Muscle of leg (tissue), 11 donors: ENCODE results near the gene HECW1. TPM values are rescaled to one million over a fixed set of nuclear protein-coding genes. Genes with fewer than 3 reads are reported as not detected.

Experiments used
- DNase-seq: peaks from one replicate; pipeline ENCODE4 v3.0.0; 2013
- H3K27ac ChIP-seq: one replicate; pipeline ENCODE4 v1.5.1; 2013; ENCODE audit warnings: mild to moderate bottlenecking, low read length, control low read depth
- H3K27me3 ChIP-seq: one replicate; pipeline ENCODE4 v1.6.1; 2013; ENCODE audit warnings: low read length; ENCODE audit not compliant: control insufficient read depth, insufficient read depth
- H3K36me3 ChIP-seq: one replicate; pipeline ENCODE4 v1.6.1; 2013; ENCODE audit warnings: low read length; ENCODE audit not compliant: control insufficient read depth, insufficient read depth
- H3K4me1 ChIP-seq: one replicate; pipeline ENCODE4 v1.6.1; 2013; ENCODE audit warnings: low read length; ENCODE audit not compliant: control insufficient read depth, insufficient read depth
- H3K4me3 ChIP-seq: one replicate; pipeline ENCODE4 v1.5.1; 2013; ENCODE audit warnings: low read length, control low read depth
- H3K9me3 ChIP-seq: replicated peaks from 2 replicates; pipeline ENCODE4 v1.6.1; 2013; ENCODE audit warnings: low read depth, low read length; ENCODE audit not compliant: control insufficient read depth
- WGBS: methylation state at CpG from one replicate; pipeline ENCODE4 v1.1.5; 2013; ENCODE audit warnings: missing lambda C conversion rate; ENCODE audit not compliant: insufficient coverage; 5-methylcytosine and 5-hydroxymethylcytosine counted together
- polyA plus RNA-seq, 8 donors: library from polyadenylated mRNA; unstranded; fragments of 120-200 nt; gene quantifications; one replicate each; pipeline versions ENCODE4 v1.2.1 to v1.2.3, GENCODE V29; 2013; ENCODE audit warnings: inconsistent platforms in 1 of 8, low replicate concordance in 1 of 8; ENCODE audit not compliant: insufficient read length in 8 of 8, insufficient read depth in 1 of 8
- total RNA-seq: library from RNA; stranded (reverse); fragments of 120-200 nt; gene quantifications from one replicate; pipeline ENCODE4 v1.2.4, GENCODE V29; 2013

The HECW1 gene
- total and polyA plus RNA-seq, 9 donors, result 0.13 to 1.7 (median 0.51) TPM; not detected in 1

- Histone ChIP-seq H3K36me3 (no peaks in the 10 kb centered on the region), H3K4me1 (peaks cover 4% of the 10 kb centered on the region), H3K9me3 (no peaks in the 10 kb centered on the region), H3K27ac (no peak overlapping the region), H3K27me3 (no peaks in the 10 kb centered on the region), H3K4me3 (no peak overlapping the region)
- WGBS, result 83% methylated on average over 6 of the region's 7 CpGs
- DNase-seq, result no peak
These were observed 445.5 kb downstream of the HECW1 start for GRCh38 chr7:43557831-43558495.

- H3K36me3 ChIP-seq, result no peaks in the 10 kb centered on the region
- no peak overlapping the region for H3K4me3 ChIP-seq
- no peaks in the 10 kb centered on the region for H3K27me3 ChIP-seq
- DNase-seq, result no peak
- H3K4me1 ChIP-seq, result no peaks in the 10 kb centered on the region
- WGBS, result 77% methylated on average over 4 of the region's 14 CpGs
- H3K9me3 ChIP-seq, result no peaks in the 10 kb centered on the region
- no peak overlapping the region for H3K27ac ChIP-seq
These were observed 446.9 kb downstream of the HECW1 start for GRCh38 chr7:43559171-43559945.

GRCh38 chr7:43559946-43560335 is 447.5 kb downstream of the HECW1 start:
- WGBS, result 100% methylated on average over 1 of the region's 2 CpGs

GRCh38 chr7:43560742-43561330 is 448.4 kb downstream of the HECW1 start:
- 75% methylated on average over 5 of the region's 7 CpGs for WGBS
- H3K27ac ChIP-seq, result no peak overlapping the region
- no peaks in the 10 kb centered on the region for H3K4me1 ChIP-seq
- no peaks in the 10 kb centered on the region for H3K9me3 ChIP-seq
- H3K36me3 ChIP-seq, result no peaks in the 10 kb centered on the region
- H3K27me3 ChIP-seq, result no peaks in the 10 kb centered on the region
- H3K4me3 ChIP-seq, result no peak overlapping the region
- DNase-seq, result no peak

More at GRCh38 chr7:43559946-43560335, 447.5 kb downstream of the HECW1 start:
- H3K27me3 ChIP-seq, result no peaks in the 10 kb centered on the region
- H3K9me3 ChIP-seq, result no peaks in the 10 kb centered on the region
- H3K4me1 ChIP-seq, result no peaks in the 10 kb centered on the region
- no peak for DNase-seq
- no peak overlapping the region for H3K4me3 ChIP-seq
- H3K27ac ChIP-seq, result no peak overlapping the region
- H3K36me3 ChIP-seq, result no peaks in the 10 kb centered on the region

- Histone ChIP-seq H3K4me3 (no peak overlapping the region), H3K36me3 (no peaks in the 10 kb centered on the region), H3K4me1 (no peaks in the 10 kb centered on the region), H3K27me3 (no peaks in the 10 kb centered on the region), H3K9me3 (no peaks in the 10 kb centered on the region), H3K27ac (no peak overlapping the region)
- no peak for DNase-seq
- no CpG with 5 or more reads among the region's 3 CpGs for WGBS
These were observed 449.9 kb downstream of the HECW1 start for GRCh38 chr7:43562383-43562782.

GRCh38 chr7:43565786-43566185 is 453.3 kb downstream of the HECW1 start:
- Histone ChIP-seq H3K36me3 (no peaks in the 10 kb centered on the region), H3K27ac (no peak overlapping the region), H3K4me3 (no peak overlapping the region), H3K9me3 (no peaks in the 10 kb centered on the region), H3K4me1 (no peaks in the 10 kb centered on the region), H3K27me3 (no peaks in the 10 kb centered on the region)
- no CpG with 5 or more reads among the region's 6 CpGs for WGBS
- DNase-seq, result peak; percentile 9

GRCh38 chr7:43568529-43568928 is 456.1 kb downstream of the HECW1 start:
- no peak overlapping the region for H3K27ac ChIP-seq
- DNase-seq, result no peak
- no peaks in the 10 kb centered on the region for H3K4me1 ChIP-seq
- 50% methylated on average over 2 of the region's 6 CpGs for WGBS
- H3K9me3 ChIP-seq, result no peaks in the 10 kb centered on the region
- no peaks in the 10 kb centered on the region for H3K36me3 ChIP-seq
- no peaks in the 10 kb centered on the region for H3K27me3 ChIP-seq
- no peak overlapping the region for H3K4me3 ChIP-seq

- DNase-seq, result no peak
- no peaks in the 10 kb centered on the region for H3K27me3 ChIP-seq
- H3K27ac ChIP-seq, result no peak overlapping the region
- no peak overlapping the region for H3K4me3 ChIP-seq
- H3K36me3 ChIP-seq, result no peaks in the 10 kb centered on the region
- 100% methylated on average over 1 of the region's 4 CpGs for WGBS
- no peaks in the 10 kb centered on the region for H3K4me1 ChIP-seq
- no peaks in the 10 kb centered on the region for H3K9me3 ChIP-seq
These were observed 457.0 kb downstream of the HECW1 start for GRCh38 chr7:43569424-43569823.

- 73% methylated on average over 1 of the region's 4 CpGs for WGBS
- no peak overlapping the region for H3K27ac ChIP-seq
- H3K9me3 ChIP-seq, result no peaks in the 10 kb centered on the region
- H3K36me3 ChIP-seq, result no peaks in the 10 kb centered on the region
- H3K4me3 ChIP-seq, result no peak overlapping the region
- no peak for DNase-seq
- no peaks in the 10 kb centered on the region for H3K4me1 ChIP-seq
- no peaks in the 10 kb centered on the region for H3K27me3 ChIP-seq
These were observed 458.4 kb downstream of the HECW1 start for GRCh38 chr7:43570688-43571365.

GRCh38 chr7:43572516-43573049 is 460.1 kb downstream of the HECW1 start:
- H3K4me1 ChIP-seq, result no peaks in the 10 kb centered on the region
- H3K36me3 ChIP-seq, result no peaks in the 10 kb centered on the region
- DNase-seq, result peak; percentile 72
- H3K27me3 ChIP-seq, result no peaks in the 10 kb centered on the region
- H3K9me3 ChIP-seq, result no peaks in the 10 kb centered on the region
- WGBS, result 40% methylated on average over 1 of the region's 1 CpG
- no peak overlapping the region for H3K27ac ChIP-seq
- no peak overlapping the region for H3K4me3 ChIP-seq
